Measurements from ENCODE around the gene RALGDS.
A peak's percentile ranks its signal among the peaks of the same experiment; 100 is the strongest.

The RALGDS gene

GRCh38 chr9:133114886-133115603, 6.0 kb downstream of the RALGDS start:
- Histone ChIP-seq H3K4me3 (ENCODE audit: low read depth, low read length) (no peak overlapping the region), H3K36me3 (ENCODE audit: control insufficient read depth, insufficient read depth, low read length) (peaks cover 4% of the 10 kb centered on the region), H3K9me3 (ENCODE audit: control insufficient read depth, insufficient read depth, low read length) (no peaks in the 10 kb centered on the region), H3K4me1 (ENCODE audit: control insufficient read depth, insufficient read depth, low read length) (peaks cover 10% of the 10 kb centered on the region), H3K9ac (ENCODE audit: low read depth, low read length) (no peak overlapping the region), H3K27me3 (ENCODE audit: control insufficient read depth, insufficient read depth, low read length) (peaks cover 4% of the 10 kb centered on the region)

- H3K4me1 ChIP-seq (ENCODE audit: control insufficient read depth, insufficient read depth, low read length), result peaks cover 5% of the 10 kb centered on the region
- no peak overlapping the region for H3K4me3 ChIP-seq (ENCODE audit: low read depth, low read length)
- H3K36me3 ChIP-seq (ENCODE audit: control insufficient read depth, insufficient read depth, low read length), result peaks cover 6% of the 10 kb centered on the region
- H3K9me3 ChIP-seq (ENCODE audit: control insufficient read depth, insufficient read depth, low read length), result no peaks in the 10 kb centered on the region
- peak overlapping the region; percentile 61 for H3K9ac ChIP-seq (ENCODE audit: low read depth, low read length)
- H3K27me3 ChIP-seq (ENCODE audit: control insufficient read depth, insufficient read depth, low read length), result no peaks in the 10 kb centered on the region
These were observed 6.8 kb downstream of the RALGDS start for GRCh38 chr9:133113949-133114885.

GRCh38 chr9:133113163-133113948, 7.7 kb downstream of the RALGDS start:
- Histone ChIP-seq H3K9ac (ENCODE audit: low read depth, low read length) (peak overlapping the region; percentile 61), H3K9me3 (ENCODE audit: control insufficient read depth, insufficient read depth, low read length) (no peaks in the 10 kb centered on the region), H3K36me3 (ENCODE audit: control insufficient read depth, insufficient read depth, low read length) (peaks cover 11% of the 10 kb centered on the region), H3K4me1 (ENCODE audit: control insufficient read depth, insufficient read depth, low read length) (peaks cover 5% of the 10 kb centered on the region), H3K4me3 (ENCODE audit: low read depth, low read length) (no peak overlapping the region), H3K27me3 (ENCODE audit: control insufficient read depth, insufficient read depth, low read length) (no peaks in the 10 kb centered on the region)

- Histone ChIP-seq H3K4me1 (ENCODE audit: control insufficient read depth, insufficient read depth, low read length) (peaks cover 5% of the 10 kb centered on the region), H3K4me3 (ENCODE audit: low read depth, low read length) (no peak overlapping the region)
These were observed 8.4 kb downstream of the RALGDS start for GRCh38 chr9:133112663-133113026.

GRCh38 chr9:133111808-133112662, 9.0 kb downstream of the RALGDS start:
- Histone ChIP-seq H3K4me3 (ENCODE audit: low read depth, low read length) (no peak overlapping the region), H3K9me3 (ENCODE audit: control insufficient read depth, insufficient read depth, low read length) (no peaks in the 10 kb centered on the region), H3K4me1 (ENCODE audit: control insufficient read depth, insufficient read depth, low read length) (peaks cover 5% of the 10 kb centered on the region), H3K36me3 (ENCODE audit: control insufficient read depth, insufficient read depth, low read length) (peaks cover 21% of the 10 kb centered on the region), H3K27me3 (ENCODE audit: control insufficient read depth, insufficient read depth, low read length) (no peaks in the 10 kb centered on the region), H3K9ac (ENCODE audit: low read depth, low read length) (peak overlapping the region; percentile 26)

More at GRCh38 chr9:133112663-133113026, 8.4 kb downstream of the RALGDS start:
- Histone ChIP-seq H3K36me3 (ENCODE audit: control insufficient read depth, insufficient read depth, low read length) (peaks cover 17% of the 10 kb centered on the region), H3K9ac (ENCODE audit: low read depth, low read length) (peak overlapping the region; percentile 26), H3K27me3 (ENCODE audit: control insufficient read depth, insufficient read depth, low read length) (no peaks in the 10 kb centered on the region), H3K9me3 (ENCODE audit: control insufficient read depth, insufficient read depth, low read length) (no peaks in the 10 kb centered on the region)

- H3K27me3 ChIP-seq (ENCODE audit: control insufficient read depth, insufficient read depth, low read length), result no peaks in the 10 kb centered on the region
- peaks cover 5% of the 10 kb centered on the region for H3K4me1 ChIP-seq (ENCODE audit: control insufficient read depth, insufficient read depth, low read length)
- no peaks in the 10 kb centered on the region for H3K9me3 ChIP-seq (ENCODE audit: control insufficient read depth, insufficient read depth, low read length)
- H3K36me3 ChIP-seq (ENCODE audit: control insufficient read depth, insufficient read depth, low read length), result peaks cover 28% of the 10 kb centered on the region
- H3K4me3 ChIP-seq (ENCODE audit: low read depth, low read length), result no peak overlapping the region
- no peak overlapping the region for H3K9ac ChIP-seq (ENCODE audit: low read depth, low read length)
These were observed 10.9 kb downstream of the RALGDS start for GRCh38 chr9:133109931-133110650.

GRCh38 chr9:133108794-133109641, 12.0 kb downstream of the RALGDS start:
- Histone ChIP-seq H3K9me3 (ENCODE audit: control insufficient read depth, insufficient read depth, low read length) (no peaks in the 10 kb centered on the region), H3K9ac (ENCODE audit: low read depth, low read length) (no peak overlapping the region), H3K36me3 (ENCODE audit: control insufficient read depth, insufficient read depth, low read length) (peaks cover 26% of the 10 kb centered on the region), H3K4me3 (ENCODE audit: low read depth, low read length) (no peak overlapping the region), H3K4me1 (ENCODE audit: control insufficient read depth, insufficient read depth, low read length) (peaks cover 3% of the 10 kb centered on the region), H3K27me3 (ENCODE audit: control insufficient read depth, insufficient read depth, low read length) (no peaks in the 10 kb centered on the region)

GRCh38 chr9:133107961-133108793, 12.9 kb downstream of the RALGDS start:
- Histone ChIP-seq H3K4me1 (ENCODE audit: control insufficient read depth, insufficient read depth, low read length) (no peaks in the 10 kb centered on the region), H3K9me3 (ENCODE audit: control insufficient read depth, insufficient read depth, low read length) (no peaks in the 10 kb centered on the region), H3K9ac (ENCODE audit: low read depth, low read length) (no peak overlapping the region), H3K36me3 (ENCODE audit: control insufficient read depth, insufficient read depth, low read length) (peaks cover 26% of the 10 kb centered on the region), H3K27me3 (ENCODE audit: control insufficient read depth, insufficient read depth, low read length) (no peaks in the 10 kb centered on the region), H3K4me3 (ENCODE audit: low read depth, low read length) (no peak overlapping the region)

- no peak overlapping the region for H3K9ac ChIP-seq (ENCODE audit: low read depth, low read length)
- H3K27me3 ChIP-seq (ENCODE audit: control insufficient read depth, insufficient read depth, low read length), result no peaks in the 10 kb centered on the region
- H3K9me3 ChIP-seq (ENCODE audit: control insufficient read depth, insufficient read depth, low read length), result no peaks in the 10 kb centered on the region
- H3K36me3 ChIP-seq (ENCODE audit: control insufficient read depth, insufficient read depth, low read length), result peaks cover 30% of the 10 kb centered on the region
- no peak overlapping the region for H3K4me3 ChIP-seq (ENCODE audit: low read depth, low read length)
- H3K4me1 ChIP-seq (ENCODE audit: control insufficient read depth, insufficient read depth, low read length), result no peaks in the 10 kb centered on the region
These were observed 13.8 kb downstream of the RALGDS start for GRCh38 chr9:133107245-133107722.
